Raji (cell line): ENCODE results near the gene LAMTOR2.

Experiments used
- POLR2A ChIP-seq: IDR thresholded peaks from 2 replicates; pipeline ENCODE4 v1.6.1; 2011; ENCODE audit warnings: low read depth, low read length, control low read depth; ENCODE audit not compliant: insufficient read depth

Gene LAMTOR2

DNA sequence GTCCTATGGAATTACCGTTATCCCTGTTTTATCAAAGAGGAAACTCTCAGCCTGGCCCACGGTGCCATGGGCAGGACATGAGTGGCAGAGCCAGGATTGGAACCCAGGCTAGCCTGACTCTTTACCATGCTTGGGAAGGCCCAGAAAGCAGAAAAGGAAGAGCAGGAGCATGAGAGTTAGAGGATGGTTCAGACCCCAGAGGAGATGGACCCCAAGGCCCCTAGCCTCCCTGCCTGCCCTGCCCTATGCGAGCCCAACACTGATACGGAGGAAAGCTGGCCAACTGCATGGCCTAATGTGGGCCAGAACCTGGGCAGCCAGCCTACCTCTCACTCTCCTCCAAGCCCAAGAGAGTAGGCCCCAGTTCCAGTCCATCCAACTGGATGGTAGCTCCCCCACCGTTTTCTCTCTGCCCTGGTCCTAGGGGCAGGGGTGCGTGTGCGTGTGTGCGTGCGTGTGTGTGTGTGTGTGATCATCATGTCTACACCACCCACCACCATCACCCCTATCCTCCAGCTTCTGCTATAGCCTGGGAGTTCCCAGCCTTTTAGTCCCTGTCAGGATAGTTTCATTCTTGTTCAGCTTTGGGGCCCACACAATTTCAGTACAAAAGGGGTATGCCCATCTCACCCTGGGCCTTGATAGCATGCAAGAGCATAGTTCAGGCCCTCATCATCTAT is 43.1 kb downstream of the LAMTOR2 start:
- no peak for TF ChIP-seq POLR2A

DNA sequence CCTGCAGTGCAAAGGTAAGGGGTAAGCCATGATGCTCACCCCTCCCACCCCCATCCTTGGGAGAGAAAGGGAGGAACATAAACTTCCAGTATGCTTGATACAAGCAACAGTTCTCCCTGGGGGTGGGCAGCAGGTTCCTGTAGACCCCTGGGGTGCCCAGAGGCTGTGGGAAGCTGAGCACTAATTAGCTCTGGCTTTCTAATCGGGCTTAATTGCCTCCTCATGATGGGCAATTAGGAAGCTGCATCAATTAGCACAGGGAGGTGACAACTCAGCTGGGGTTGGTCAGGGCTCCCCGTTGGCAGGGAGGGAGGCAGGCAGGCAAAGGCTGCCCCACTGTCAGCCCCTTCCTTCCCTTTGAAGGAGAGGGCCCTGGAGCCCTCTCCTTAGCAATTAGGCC is 44.2 kb downstream of the LAMTOR2 start:
- no peak for TF ChIP-seq POLR2A

DNA sequence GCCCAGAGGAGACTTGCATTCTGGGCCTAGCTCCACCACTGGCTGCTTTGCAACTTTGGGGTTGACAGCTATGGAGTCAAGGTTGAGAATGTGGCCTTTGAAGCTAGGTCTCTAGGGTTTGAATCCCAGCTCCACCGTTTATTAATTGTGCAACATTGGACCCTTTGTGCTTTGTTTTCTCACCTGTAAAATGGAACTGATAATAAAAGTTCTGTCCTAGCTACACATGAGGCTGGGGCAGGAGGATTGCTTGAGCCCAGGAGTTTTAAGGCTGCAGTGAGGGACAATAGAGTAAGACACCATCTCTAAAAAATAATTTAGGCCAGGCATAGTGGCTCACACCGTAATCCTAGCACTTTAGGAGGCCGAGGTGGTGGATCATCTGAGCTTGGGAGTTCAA is 44.7 kb downstream of the LAMTOR2 start:
- no peak for TF ChIP-seq POLR2A

DNA sequence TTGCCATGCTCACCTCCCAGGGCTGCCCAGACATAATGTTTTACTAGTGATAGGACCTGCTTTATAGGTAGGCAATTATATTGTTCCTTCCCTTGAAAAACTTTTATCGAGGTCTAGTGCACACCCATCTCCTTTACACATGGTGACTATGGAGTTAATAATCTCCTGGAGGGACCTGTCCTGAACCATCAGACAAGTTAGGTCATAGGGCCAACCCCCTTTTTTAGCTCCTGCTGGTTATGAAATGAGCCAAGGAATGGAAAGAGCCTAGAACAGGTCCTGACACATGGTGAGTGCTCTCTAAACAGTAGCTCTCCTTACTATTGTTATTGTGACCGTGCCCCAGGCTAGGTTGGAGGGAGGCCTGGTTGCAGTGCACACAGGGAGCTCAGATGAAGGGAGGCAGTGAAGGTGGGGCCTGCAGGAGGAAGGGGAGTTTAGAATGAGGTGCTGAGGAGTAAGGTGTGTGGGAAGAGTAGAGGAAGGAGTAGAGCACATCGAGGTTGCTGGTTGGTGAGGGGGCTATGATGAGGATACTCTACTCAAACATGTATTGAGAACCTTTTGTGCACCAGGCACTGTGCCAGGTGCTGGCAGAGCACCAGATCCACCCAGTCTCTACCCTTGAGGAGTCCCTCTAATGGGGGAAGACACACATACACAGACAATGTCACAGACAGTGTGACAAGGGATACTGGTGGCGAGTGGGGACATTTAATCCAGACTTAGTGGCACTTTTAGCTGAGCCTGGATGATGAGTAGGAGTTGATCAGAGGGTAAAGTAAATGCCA is 45.8 kb downstream of the LAMTOR2 start:
- TF ChIP-seq POLR2A: no peak

DNA sequence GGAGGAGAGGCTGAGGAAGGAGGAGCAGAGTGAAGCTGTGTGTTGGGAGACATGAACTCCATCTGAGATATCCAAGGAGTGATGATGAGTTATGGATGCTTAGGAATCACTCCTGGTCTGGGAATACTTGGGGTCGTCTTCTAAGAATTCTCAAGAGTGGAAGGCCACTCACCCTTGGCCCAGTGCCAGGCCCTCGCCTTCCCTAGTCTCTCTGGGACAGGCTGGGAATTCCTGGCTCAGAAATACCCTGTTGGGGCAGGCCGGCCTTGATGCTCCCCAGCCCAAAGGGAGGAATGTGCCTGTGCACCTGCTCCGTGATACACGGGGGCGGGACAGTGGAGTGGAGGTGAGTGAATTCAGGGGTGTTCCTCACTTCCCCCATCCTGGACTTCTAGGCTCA is 47.3 kb downstream of the LAMTOR2 start:
- no peak for TF ChIP-seq POLR2A

DNA sequence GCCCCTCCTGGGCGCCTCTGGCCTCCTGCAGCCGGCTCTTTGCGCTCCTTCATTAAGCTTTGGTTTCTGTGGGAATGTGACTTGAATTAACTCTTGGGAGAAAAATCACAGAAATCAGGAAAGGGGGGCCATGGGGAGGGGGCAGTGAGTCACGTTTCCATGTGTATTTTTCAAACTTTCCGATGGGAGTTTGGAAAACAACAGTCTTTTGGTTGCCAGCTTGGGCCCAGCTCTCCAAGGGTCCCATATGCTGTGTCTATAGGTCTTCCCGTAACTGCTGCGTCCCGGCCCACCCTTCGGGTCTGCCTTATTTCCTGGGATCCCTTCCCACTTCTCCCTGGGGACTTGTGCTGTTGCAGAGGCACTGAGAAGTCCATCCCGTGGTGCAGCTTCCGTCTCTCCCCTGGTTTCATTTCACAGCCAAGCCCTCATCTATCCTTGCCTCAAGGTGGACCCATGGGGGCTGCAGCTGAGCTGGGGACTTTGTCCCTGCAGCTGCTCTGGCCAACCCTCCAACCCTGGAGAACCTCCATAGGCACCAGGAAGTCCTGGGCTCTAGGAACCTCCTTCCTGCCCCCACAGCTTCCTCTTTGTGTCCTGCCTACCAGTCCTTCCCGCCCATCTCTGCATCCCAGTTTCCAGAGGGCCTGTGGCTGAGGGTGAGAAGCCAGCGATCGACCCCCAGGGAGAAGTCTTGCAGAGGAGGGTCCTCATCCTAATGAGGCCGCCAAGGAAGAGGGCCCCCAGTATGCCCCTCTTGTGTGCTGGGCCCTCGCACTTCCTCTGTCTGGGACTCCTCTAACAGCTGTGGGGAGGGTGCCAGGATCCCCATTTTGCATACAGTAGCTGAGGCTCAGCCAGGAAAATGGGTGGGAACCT is 48.3 kb downstream of the LAMTOR2 start:
- TF ChIP-seq POLR2A: no peak

DNA sequence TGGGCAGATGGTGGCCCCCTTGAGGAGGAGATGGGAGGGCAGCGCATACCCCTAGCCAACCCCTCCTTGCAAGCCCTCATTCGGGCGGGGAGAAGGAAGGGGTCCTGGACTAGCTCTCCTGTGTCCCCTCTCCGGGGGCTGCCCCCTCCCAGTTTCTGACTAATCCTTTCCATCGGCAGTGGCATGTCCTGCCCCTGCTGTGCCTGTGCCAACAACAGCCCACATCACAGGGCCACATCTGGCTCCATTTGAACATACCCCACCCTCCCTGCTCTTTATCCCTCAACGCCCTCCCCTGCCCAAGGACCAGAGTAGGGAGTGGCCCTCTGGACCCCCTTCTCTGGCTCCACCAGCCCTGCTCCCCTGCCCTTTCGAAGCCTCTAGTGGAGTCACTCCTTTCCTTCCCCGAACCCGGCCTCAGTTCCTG is 49.0 kb downstream of the LAMTOR2 start:
- TF ChIP-seq POLR2A: no peak

DNA sequence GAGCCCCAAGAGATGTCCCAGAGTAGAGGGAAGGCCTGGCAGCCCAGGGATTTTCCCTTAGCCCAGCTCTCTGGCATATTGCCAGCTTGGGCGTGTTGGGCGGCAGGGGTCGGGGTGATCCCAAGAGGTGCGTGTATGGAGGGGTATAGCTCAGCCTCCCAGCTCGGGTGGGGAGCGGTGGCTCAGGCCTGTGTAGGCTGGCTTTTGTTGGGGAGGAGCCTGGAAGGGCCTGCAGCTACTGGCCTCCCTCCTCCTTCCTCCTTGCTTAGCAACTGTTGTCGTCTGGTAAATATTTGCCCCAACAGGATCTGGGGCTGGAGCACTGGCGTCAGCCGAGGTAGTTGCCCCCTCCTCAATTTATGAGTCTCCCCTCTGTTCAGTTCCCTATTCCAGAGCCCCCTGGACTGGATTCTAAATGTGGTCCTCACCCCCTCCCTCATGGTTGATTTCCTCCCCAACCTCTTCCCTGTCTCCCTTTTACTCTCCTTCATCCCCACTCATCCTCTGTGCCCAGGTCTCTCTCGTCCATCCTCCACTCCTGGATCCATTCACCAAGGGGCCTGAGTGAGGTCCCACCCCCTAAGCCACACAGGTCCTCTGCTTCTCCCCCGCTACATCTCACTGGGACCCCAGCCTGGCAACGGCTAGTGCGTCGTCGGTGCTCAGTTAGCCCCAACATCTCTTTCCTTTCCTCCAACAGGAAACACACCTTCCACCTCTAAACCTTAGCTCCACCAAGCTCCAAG is 49.7 kb downstream of the LAMTOR2 start:
- no peak for TF ChIP-seq POLR2A

DNA sequence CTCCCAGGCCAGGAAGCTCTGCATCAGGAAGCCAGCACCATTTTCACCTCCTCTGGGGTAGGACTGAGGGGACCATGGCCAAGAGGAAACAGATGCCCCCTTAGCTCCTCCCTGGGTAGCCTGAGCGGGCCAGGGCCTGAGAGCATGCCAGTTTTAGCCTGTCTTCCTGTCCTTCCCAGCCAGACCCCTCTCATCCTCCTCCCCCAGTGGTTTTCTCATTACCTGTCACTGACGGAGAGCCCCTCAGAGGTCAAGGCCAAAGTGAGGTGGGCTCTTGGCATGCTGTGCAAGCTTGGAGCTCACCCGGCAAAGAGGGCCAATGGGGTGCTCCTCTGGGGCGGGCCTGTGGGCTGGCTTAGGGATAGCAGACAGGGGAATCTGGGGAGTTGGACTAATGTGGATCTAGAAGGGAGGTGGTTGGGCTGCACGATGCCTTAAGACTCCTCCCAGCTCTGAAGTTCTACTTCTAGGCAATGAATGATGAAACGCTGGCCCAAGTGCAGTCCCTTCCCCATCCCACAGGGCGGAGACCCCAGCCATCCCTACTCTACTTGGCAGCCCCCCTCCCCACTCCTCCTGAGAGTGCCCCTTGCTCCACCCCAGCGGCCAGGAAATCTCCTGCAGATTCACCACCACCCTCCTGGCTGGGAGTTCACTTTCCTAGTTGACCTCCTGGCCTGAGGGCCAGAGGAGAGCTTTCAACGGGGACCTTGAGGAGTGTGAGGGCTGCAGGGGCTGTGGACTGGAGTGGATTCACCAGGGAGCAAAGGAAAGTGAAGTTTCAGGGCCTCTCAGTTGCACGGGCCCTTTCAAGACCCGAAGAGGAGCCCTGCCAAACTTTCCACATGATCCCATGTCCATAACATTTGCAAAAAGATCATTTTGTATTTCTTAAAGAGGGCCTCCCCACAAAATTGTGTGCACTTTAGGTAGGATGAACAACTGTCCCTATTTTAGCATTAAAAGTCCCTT is 50.6 kb downstream of the LAMTOR2 start:
- no peak for TF ChIP-seq POLR2A

DNA sequence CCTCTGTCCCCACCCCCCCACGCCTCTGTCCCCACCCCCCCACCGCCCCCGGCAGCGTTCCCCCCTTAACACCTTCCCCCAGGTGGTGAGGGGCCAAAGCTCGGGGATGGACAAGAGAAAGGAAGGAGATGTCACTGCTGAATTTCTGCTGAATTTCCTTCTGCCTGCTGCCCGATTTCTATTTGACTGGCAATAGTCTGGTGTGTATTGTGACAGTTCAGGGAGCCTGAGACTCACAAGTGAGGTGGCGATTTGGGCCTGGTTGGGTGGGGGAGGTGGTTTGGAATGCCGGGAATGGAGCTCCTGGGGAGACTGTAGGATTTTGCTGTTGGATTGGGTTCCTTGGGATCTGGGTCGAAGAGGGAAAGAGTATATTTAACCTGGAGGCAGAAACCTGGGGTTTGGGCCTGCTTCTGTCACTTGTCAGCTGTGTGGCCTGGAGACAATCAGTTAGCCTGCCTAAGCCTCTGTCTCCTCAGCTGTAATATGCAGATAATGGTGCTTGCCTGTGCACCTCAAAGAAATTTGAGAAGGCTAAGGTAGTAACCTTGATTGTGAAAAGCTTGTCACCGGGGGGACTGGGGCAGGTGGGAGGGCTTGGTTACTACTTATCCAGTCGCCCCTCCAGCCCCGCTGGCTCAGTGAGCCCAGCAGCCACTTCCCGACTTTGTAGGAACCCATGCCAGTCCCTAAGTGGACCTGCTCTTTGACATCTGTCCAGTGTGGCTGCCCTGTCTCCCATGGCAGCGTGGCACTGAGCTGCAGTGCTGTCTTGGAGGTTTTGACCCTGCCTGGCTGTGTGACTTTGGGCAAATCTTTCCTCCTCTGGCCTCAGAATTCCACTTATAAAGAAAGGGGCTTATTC is 52.3 kb downstream of the LAMTOR2 start:
- no peak for TF ChIP-seq POLR2A

DNA sequence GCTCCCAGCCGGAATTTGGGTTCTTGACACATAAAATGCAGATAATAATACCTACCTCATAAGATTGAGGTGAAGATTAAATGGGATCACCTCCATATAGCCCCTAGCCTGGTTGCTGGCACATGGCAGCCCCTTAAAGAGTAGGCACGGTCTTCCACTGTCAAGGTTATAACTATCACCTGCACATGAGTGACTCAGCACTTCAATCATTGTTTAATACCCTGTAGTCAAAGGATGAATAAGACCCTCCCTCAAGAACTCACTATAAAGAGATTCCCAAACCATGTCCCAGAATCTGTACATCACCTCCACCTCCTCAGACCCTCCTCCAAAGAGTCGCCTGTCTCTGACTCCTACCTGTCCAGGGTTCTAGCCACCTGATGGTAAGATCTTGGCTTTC is 53.5 kb downstream of the LAMTOR2 start:
- no peak for TF ChIP-seq POLR2A
